Stimulated activated naive CD4-positive, alpha-beta T cell (primary cell): ENCODE data around the gene RASAL1.
A peak's percentile ranks its signal among the peaks of the same experiment; 100 is the strongest.
"Not testable (repeated sequence)": the region's sequence is repeated elsewhere in the genome, so short reads cannot be mapped to it uniquely, and the experiment has no call there.

Experiments
- DNase-seq, 6 experiments: peaks; one replicate each; lab custom pipeline; 2025; lab: John Stamatoyannopoulos, UW

RASAL1 gene

GRCh38 chr12:113161415-113162016, 26.0 kb upstream of the RASAL1 start:
- no peak for DNase-seq

GRCh38 chr12:113159937-113160336, 24.4 kb upstream of the RASAL1 start:
- no peak for DNase-seq

GRCh38 chr12:113158439-113159203, 23.1 kb upstream of the RASAL1 start:
- no peak for DNase-seq

- no peak for DNase-seq
These were observed 21.8 kb upstream of the RASAL1 start for GRCh38 chr12:113157218-113157859.

GRCh38 chr12:113155646-113156045, 20.1 kb upstream of the RASAL1 start:
- no peak for DNase-seq

GRCh38 chr12:113155060-113155459, 19.5 kb upstream of the RASAL1 start:
- DNase-seq: no peak

- DNase-seq: peak in 3 of 6 experiments; percentile 10 to 33 (median 19)
These were observed 18.9 kb upstream of the RASAL1 start for GRCh38 chr12:113154351-113154973.

- DNase-seq: peak; percentile 60 to 83 (median 78)
These were observed 17.6 kb upstream of the RASAL1 start for GRCh38 chr12:113152835-113153814.

GRCh38 chr12:113152196-113152834, 16.8 kb upstream of the RASAL1 start:
- no peak for DNase-seq

- peak in 1 of 6 experiments; percentile 21 for DNase-seq
These were observed 16.1 kb upstream of the RASAL1 start for GRCh38 chr12:113151655-113152054.

- DNase-seq: peak in 1 of 6 experiments; percentile 14
These were observed 14.0 kb upstream of the RASAL1 start, which contains the start of gene CFAP73 for GRCh38 chr12:113149361-113150150. TSS of gene CFAP73 (plus strand) at chr12:113149724. CDS start at chr12:113149858, 134 bp downstream.

GRCh38 chr12:113146999-113147398, 11.4 kb upstream of the RASAL1 start:
- no peak for DNase-seq

- DNase-seq: no peak
These were observed 10.4 kb upstream of the RASAL1 start for GRCh38 chr12:113145720-113146551.

- DNase-seq: no peak
These were observed 9.2 kb upstream of the RASAL1 start for GRCh38 chr12:113144806-113145205.

- no peak for DNase-seq
These were observed 8.4 kb upstream of the RASAL1 start for GRCh38 chr12:113143959-113144358.

- DNase-seq: no peak
These were observed 7.3 kb upstream of the RASAL1 start for GRCh38 chr12:113142886-113143332.

- DNase-seq: no peak
These were observed 6.8 kb upstream of the RASAL1 start for GRCh38 chr12:113142173-113142885.

- DNase-seq: not testable (repeated sequence)
These were observed 6.2 kb upstream of the RASAL1 start for GRCh38 chr12:113141716-113142115.
